SKM-1 treated with dmso at 0.1 percent for 144 hours (cell line): ENCODE measurements around the gene GLCE.
"Not testable (repeated sequence)": the region's sequence is repeated elsewhere in the genome, so short reads cannot be mapped to it uniquely, and the experiment has no call there.

Source experiments
- DNase-seq: peaks from one replicate; lab custom pipeline; 2025; ENCODE audit not compliant: unreplicated experiment; lab: John Stamatoyannopoulos, UW

Gene GLCE

GRCh38 chr15:69296606-69297005 lies 136.2 kb downstream of the GLCE start:
- DNase-seq = no peak

GRCh38 chr15:69297642-69298353 lies 137.4 kb downstream of the GLCE start:
- no peak for DNase-seq

GRCh38 chr15:69298354-69298696 lies 137.9 kb downstream of the GLCE start:
- DNase-seq = no peak

- DNase-seq = no peak
Measured at GRCh38 chr15:69298697-69299441, 138.4 kb downstream of the GLCE start, which contains the start of gene PAQR5. TSS of gene PAQR5 (plus strand) at chr15:69298912. CDS start at chr15:69360081, 61,169 bp downstream.

GRCh38 chr15:69299451-69299886 lies 139.0 kb downstream of the GLCE start:
- DNase-seq = no peak

- DNase-seq = no peak
Measured at GRCh38 chr15:69299943-69300588, 139.6 kb downstream of the GLCE start.

- DNase-seq = not testable (repeated sequence)
Measured at GRCh38 chr15:69301101-69301500, 140.7 kb downstream of the GLCE start.

- DNase-seq = not testable (repeated sequence)
Measured at GRCh38 chr15:69302087-69302486, 141.7 kb downstream of the GLCE start.

- DNase-seq = no peak
Measured at GRCh38 chr15:69302929-69303328, 142.5 kb downstream of the GLCE start.

- DNase-seq = no peak
Measured at GRCh38 chr15:69303337-69304181, 143.1 kb downstream of the GLCE start.

- DNase-seq = no peak
Measured at GRCh38 chr15:69304182-69304545, 143.7 kb downstream of the GLCE start.

- no peak for DNase-seq
Measured at GRCh38 chr15:69305204-69305931, 144.9 kb downstream of the GLCE start.

- DNase-seq = no peak
Measured at GRCh38 chr15:69305933-69306568, 145.6 kb downstream of the GLCE start.

GRCh38 chr15:69307939-69308338 lies 147.5 kb downstream of the GLCE start:
- no peak for DNase-seq

GRCh38 chr15:69308949-69309348 lies 148.5 kb downstream of the GLCE start:
- DNase-seq = no peak

GRCh38 chr15:69311319-69311721 lies 150.9 kb downstream of the GLCE start:
- DNase-seq = no peak

GRCh38 chr15:69313432-69314000 lies 153.1 kb downstream of the GLCE start:
- peak; percentile 79 for DNase-seq

- DNase-seq = no peak
Measured at GRCh38 chr15:69314131-69314530, 153.7 kb downstream of the GLCE start.

GRCh38 chr15:69314736-69315135 lies 154.3 kb downstream of the GLCE start:
- no peak for DNase-seq
